HG03095 (cell line): ENCODE data around the gene PPIL3.
"Not testable (repeated sequence)": the region's sequence is repeated elsewhere in the genome, so short reads cannot be mapped to it uniquely, and the experiment has no call there.

Source experiments
- ATAC-seq: cut with Tn5 transposase; IDR thresholded peaks from one replicate; pipeline ENCODE4 v1.9.1; 2021; ENCODE audit warnings: moderate library complexity; ENCODE audit not compliant: unreplicated experiment

PPIL3 gene

GRCh38 chr2:200888704-200889625 lies at the start of gene PPIL3, which contains the start of gene NIF3L1:
Gene PPIL3, minus strand, starts transcription at chr2:200889077. Its CDS starts 1,462 bp downstream, at chr2:200887615.
Gene NIF3L1, plus strand, starts transcription at chr2:200889371. Its CDS starts 2,573 bp downstream, at chr2:200891944.
- peak; percentile 79 for ATAC-seq

GRCh38 chr2:200930947-200931626 lies 42.2 kb upstream of the PPIL3 start:
- ATAC-seq, result no peak

GRCh38 chr2:200929334-200930249 lies 40.7 kb upstream of the PPIL3 start:
- no peak for ATAC-seq

- no peak for ATAC-seq
These were observed 33.6 kb upstream of the PPIL3 start for GRCh38 chr2:200922439-200922838.

GRCh38 chr2:200913654-200914053 lies 24.8 kb upstream of the PPIL3 start:
- ATAC-seq, result no peak

- no peak for ATAC-seq
These were observed 21.1 kb upstream of the PPIL3 start for GRCh38 chr2:200909958-200910357.

GRCh38 chr2:200905618-200906296 lies 16.9 kb upstream of the PPIL3 start:
- ATAC-seq, result peak; percentile 45

- ATAC-seq, result peak; percentile 99
These were observed 12.7 kb upstream of the PPIL3 start for GRCh38 chr2:200901459-200902072.

GRCh38 chr2:200899482-200899881 lies 10.6 kb upstream of the PPIL3 start:
- no peak for ATAC-seq

GRCh38 chr2:200881715-200882249 lies 7.1 kb downstream of the PPIL3 start:
- ATAC-seq, result not testable (repeated sequence)

GRCh38 chr2:200878289-200878880 lies 10.5 kb downstream of the PPIL3 start:
- no peak for ATAC-seq

- no peak for ATAC-seq
These were observed 11.4 kb downstream of the PPIL3 start for GRCh38 chr2:200877443-200877842.

- no peak for ATAC-seq
These were observed 15.3 kb downstream of the PPIL3 start for GRCh38 chr2:200873560-200873959.

- ATAC-seq, result no peak
These were observed 17.7 kb downstream of the PPIL3 start for GRCh38 chr2:200871151-200871550.

- no peak for ATAC-seq
These were observed 19.9 kb downstream of the PPIL3 start for GRCh38 chr2:200869014-200869413.

- ATAC-seq, result peak; percentile 86
These were observed 24.5 kb downstream of the PPIL3 start, which contains the start of gene CLK1 for GRCh38 chr2:200864176-200865034. Gene CLK1, minus strand, starts transcription at chr2:200864658. Its CDS starts 2,796 bp downstream, at chr2:200861862.

GRCh38 chr2:200863782-200864175 lies 25.1 kb downstream of the PPIL3 start:
- no peak for ATAC-seq

- no peak for ATAC-seq
These were observed 26.3 kb downstream of the PPIL3 start for GRCh38 chr2:200862532-200863000.
